HAP-1 (cell line): ENCODE measurements around the gene HOTAIR.
A peak's percentile ranks its signal among the peaks of the same experiment; 100 is the strongest.

Experiments used
- DNase-seq, 2 experiments: peaks; one replicate each; pipeline ENCODE4 v3.0.0-alpha.2; 2016 to 2020; ENCODE audit warnings: low spot score in 2 of 2
- H3K27me3 ChIP-seq: fragments of 250-450 bp; sonication (Bioruptor Pico); 2 replicates; pipeline ENCODE4 v1.5.1; 2020; ENCODE audit warnings: low read depth, mild to moderate bottlenecking, moderate library complexity
- H3K36me3 ChIP-seq: fragments of 250-450 bp; sonication (Bioruptor Pico); replicated peaks from 2 replicates; pipeline ENCODE4 v1.5.1; 2020; ENCODE audit warnings: mild to moderate bottlenecking
- H3K4me1 ChIP-seq: fragments of 250-450 bp; sonication (Bioruptor Pico); 2 replicates; pipeline ENCODE4 v1.5.1; 2020; ENCODE audit warnings: mild to moderate bottlenecking
- H3K4me3 ChIP-seq: fragments of 250-450 bp; sonication (Bioruptor Pico); 2 replicates; pipeline ENCODE4 v1.5.1; 2020; ENCODE audit warnings: mild to moderate bottlenecking, moderate library complexity
- H3K9me3 ChIP-seq: fragments of 250-450 bp; sonication (Bioruptor Pico); 2 replicates; pipeline ENCODE4 v1.5.1; 2020; ENCODE audit warnings: mild to moderate bottlenecking, moderate library complexity
- in situ Hi-C: fragments of 300-500 bp; cut with MboI; formaldehyde crosslinking; loops from 3 replicates; pipeline ENCODE4 v1.14.3; 2020; ENCODE audit warnings: low sequenced_read_pairs, inconsistent platforms, mixed read lengths

Gene HOTAIR

GRCh38 chr12:53990311-53991076, 15.7 kb upstream of the HOTAIR start:
- in situ Hi-C loops: loop anchor here (25.0 kb wide), 1 partner anchor 372 kb away; the partner anchor contains the start of gene GPR84
- H3K27me3 ChIP-seq: 0 out of 2 replicates have a peak, but pooled peaks cover 2% of the 10 kb centered on the region
- H3K36me3 ChIP-seq: no peaks in the 10 kb centered on the region
- peaks cover 21% of the 10 kb centered on the region for H3K4me1 ChIP-seq
- H3K9me3 ChIP-seq: no peaks in the 10 kb centered on the region
- no peak overlapping the region for H3K4me3 ChIP-seq
- DNase-seq: no peak

DNA sequence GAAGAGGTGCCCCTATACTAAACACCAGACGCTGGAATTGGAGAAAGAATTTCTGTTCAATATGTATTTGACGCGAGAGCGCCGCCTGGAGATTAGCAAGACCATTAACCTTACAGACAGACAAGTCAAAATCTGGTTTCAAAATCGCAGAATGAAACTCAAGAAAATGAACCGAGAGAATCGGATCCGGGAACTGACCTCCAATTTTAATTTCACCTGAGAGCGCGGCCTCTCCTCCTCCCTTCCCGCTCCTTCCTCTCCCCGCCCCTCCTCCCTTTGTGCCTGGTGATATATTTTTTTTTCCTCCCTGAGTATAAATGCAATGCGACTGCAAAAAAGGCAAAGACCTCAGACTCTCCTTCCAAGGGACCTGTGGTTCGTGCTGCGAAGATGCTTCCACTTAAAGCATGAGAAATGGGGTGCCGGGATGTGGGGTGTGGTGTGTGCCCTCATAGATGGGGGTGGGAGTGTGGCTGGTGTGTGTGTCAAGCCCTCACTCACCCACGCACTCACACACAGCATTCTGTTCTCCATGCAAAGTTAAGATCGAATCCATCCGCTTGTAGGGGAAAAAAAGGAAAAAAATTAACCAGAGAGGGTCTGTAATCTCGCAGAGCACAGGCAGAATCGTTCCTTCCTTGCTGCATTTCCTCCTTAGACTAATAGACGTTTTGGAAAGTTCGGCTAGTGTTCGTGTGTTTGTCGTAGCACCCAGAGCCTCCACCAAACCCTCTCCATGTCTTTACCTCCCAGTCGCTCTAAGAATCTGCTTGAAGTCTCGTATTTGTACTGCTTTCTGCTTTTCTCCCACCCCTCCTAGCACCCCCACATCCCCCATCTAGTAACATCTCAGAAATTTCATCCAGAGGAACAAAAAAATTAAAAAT, 14.7 kb upstream of the HOTAIR start:
- peaks cover 18% of the 10 kb centered on the region for H3K4me1 ChIP-seq
- peak overlapping the region; percentile 15 for H3K4me3 ChIP-seq
- no peaks in the 10 kb centered on the region for H3K9me3 ChIP-seq
- in situ Hi-C loops: loop anchor here (25.0 kb wide), 1 partner anchor 373 kb away; the partner anchor contains the start of gene GPR84
- no peaks in the 10 kb centered on the region for H3K36me3 ChIP-seq
- peak; percentile 74 to 75 for DNase-seq
- 0 out of 2 replicates have a peak, but pooled peaks cover 2% of the 10 kb centered on the region for H3K27me3 ChIP-seq

DNA sequence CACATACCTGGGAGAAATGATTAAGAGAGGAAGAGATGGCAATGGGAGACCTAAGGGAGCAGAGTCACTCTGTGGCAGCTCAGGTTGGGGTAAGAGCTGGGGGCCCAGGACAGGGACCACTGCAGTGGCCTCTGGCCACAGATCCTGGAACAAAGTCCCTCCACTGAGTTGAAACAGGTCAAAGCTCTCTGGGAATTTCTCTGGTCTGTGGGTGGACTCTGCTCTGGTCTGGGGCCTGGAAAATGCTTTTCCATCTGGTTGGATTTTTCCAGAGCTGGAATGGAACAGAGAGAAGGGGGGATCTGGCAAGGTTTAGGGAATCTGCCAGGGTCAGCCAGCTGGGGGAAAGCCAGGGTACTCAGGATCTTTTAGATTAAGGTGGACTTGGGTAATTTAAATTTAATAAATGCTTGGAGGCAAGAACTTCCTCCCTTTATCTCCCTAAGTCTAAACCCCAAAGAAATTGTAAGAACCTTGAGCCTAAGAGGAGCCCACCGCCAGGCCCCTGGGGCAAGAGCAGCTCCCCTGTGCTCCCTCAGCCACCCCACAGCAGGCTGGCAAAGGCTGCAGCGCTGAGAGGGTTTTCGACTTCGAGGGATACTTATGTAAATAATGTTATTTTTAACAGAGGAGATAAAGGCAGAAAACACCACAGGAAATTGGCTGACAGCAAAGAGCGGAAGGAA, 13.9 kb upstream of the HOTAIR start:
- H3K9me3 ChIP-seq: no peaks in the 10 kb centered on the region
- DNase-seq: no peak
- no peaks in the 10 kb centered on the region for H3K36me3 ChIP-seq
- peaks cover 21% of the 10 kb centered on the region for H3K4me1 ChIP-seq
- no peak overlapping the region; the same call in 1 of the 2 replicates for H3K4me3 ChIP-seq
- 0 out of 2 replicates have a peak, but pooled peaks cover 2% of the 10 kb centered on the region for H3K27me3 ChIP-seq
- in situ Hi-C loops: loop anchor here (25.0 kb wide), 1 partner anchor 374 kb away; the partner anchor contains the start of gene GPR84

- no peak for DNase-seq
- H3K27me3 ChIP-seq: 0 out of 2 replicates have a peak, but pooled peaks cover 2% of the 10 kb centered on the region
- peaks cover 21% of the 10 kb centered on the region for H3K4me1 ChIP-seq
- H3K9me3 ChIP-seq: no peaks in the 10 kb centered on the region
- H3K36me3 ChIP-seq: no peaks in the 10 kb centered on the region
- no peak overlapping the region for H3K4me3 ChIP-seq
- in situ Hi-C loops: loop anchor here (25.0 kb wide), 1 partner anchor 374 kb away; the partner anchor contains the start of gene GPR84
Measured at GRCh38 chr12:53987787-53988230, 13.1 kb upstream of the HOTAIR start.

DNA sequence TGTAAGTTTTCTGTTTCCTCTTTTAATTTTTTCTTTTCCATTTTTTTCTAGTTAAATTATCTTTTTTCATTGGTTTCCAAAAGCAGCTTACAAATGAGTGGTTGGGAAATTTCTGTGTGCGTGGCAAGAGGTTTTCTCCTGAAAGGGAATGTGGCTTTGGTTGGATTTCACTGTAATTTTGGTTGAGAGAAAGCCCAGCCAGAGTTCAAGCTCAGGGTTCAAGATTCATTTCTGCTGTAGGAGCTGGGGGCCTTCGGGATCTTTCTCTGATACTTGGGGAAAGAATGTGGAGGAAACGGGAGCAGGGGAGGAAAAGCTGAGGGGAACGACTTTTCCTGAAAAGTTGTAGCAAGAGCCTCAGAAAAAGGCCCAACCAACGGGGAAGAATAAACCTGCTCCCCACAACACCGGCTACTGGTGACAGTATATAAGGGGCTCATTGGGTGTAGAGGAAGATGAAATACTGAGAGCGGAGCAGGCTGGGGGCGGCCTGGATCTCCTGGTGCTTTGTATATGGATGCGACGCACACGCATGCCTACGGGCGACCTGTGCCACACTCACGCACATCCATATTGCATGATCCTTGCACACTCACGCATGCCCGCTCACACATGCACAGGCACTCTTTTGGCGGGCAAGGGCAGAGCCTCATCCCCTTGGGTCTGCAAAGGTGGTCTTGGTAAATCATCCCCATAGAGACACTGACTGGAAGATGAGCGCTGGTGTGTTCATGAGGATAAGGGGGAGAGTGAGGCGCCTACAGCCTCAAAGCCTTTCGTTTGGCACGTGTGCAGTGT, 12.1 kb upstream of the HOTAIR start:
- H3K4me1 ChIP-seq: peaks cover 21% of the 10 kb centered on the region
- DNase-seq: no peak

DNA sequence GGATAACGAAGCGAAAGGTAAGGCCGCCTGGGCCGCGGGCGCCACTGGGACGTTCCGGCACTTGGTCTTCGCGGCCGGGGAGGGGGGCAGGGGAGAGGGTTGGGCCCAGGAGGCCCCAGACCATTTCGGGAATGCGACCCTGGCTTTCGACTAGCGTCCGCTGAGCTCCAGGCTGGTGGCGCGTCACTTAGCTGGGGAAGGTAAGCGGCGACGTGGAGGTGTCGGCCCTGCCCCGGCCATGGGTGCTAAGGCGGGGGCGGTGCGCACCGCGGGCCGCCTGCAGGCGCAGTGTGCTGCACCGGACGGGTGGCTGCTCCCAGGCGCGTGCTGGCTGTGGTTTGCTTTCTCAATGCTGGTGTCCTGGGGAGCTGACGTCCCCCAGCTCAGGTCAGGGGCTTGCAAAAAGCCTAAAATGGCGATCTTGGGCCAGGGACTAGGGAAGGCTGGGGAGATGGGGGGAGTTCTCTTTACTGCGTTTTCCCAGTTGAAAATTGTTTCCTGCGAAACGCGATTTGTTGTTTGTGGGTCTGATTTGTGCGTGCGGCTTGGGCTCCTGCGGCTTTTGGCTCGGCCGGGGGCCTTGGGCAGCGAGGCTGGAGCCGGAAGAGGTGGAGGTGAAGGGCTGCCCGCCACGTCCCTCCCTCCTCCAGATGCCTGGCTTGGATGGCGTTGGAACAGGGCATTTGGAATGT, 11.4 kb upstream of the HOTAIR start:
- in situ Hi-C loops: loop anchor here (25.0 kb wide), 1 partner anchor 376 kb away; the partner anchor contains the start of gene GPR84
- Histone ChIP-seq H3K9me3 (no peaks in the 10 kb centered on the region), H3K36me3 (no peaks in the 10 kb centered on the region), H3K4me3 (peak overlapping the region; percentile 14), H3K4me1 (peaks cover 21% of the 10 kb centered on the region), H3K27me3 (0 out of 2 replicates have a peak, but pooled peaks cover 2% of the 10 kb centered on the region)
- DNase-seq: no peak

More for the DNA sequence above, 12.1 kb upstream of the HOTAIR start:
- no peaks in the 10 kb centered on the region for H3K9me3 ChIP-seq
- 0 out of 2 replicates have a peak, but pooled peaks cover 2% of the 10 kb centered on the region for H3K27me3 ChIP-seq
- in situ Hi-C loops: loop anchor here (25.0 kb wide), 1 partner anchor 375 kb away; the partner anchor contains the start of gene GPR84
- no peaks in the 10 kb centered on the region for H3K36me3 ChIP-seq
- peak overlapping the region; percentile 14 for H3K4me3 ChIP-seq

DNA sequence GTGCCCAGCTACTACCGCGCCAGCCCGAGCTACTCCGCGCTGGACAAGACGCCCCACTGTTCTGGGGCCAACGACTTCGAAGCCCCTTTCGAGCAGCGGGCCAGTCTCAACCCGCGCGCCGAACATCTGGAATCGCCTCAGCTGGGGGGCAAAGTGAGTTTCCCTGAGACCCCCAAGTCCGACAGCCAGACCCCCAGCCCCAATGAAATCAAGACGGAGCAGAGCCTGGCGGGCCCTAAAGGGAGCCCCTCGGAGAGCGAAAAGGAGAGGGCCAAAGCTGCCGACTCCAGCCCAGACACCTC, 10.9 kb upstream of the HOTAIR start:
- 0 out of 2 replicates have a peak, but pooled peaks cover 2% of the 10 kb centered on the region for H3K27me3 ChIP-seq
- peaks cover 21% of the 10 kb centered on the region for H3K4me1 ChIP-seq
- no peak for DNase-seq
- H3K9me3 ChIP-seq: no peaks in the 10 kb centered on the region
- H3K4me3 ChIP-seq: peak overlapping the region; percentile 14
- H3K36me3 ChIP-seq: no peaks in the 10 kb centered on the region
- in situ Hi-C loops: loop anchor here (25.0 kb wide), 1 partner anchor 377 kb away; the partner anchor contains the start of gene GPR84

- 0 out of 2 replicates have a peak, but pooled peaks cover 2% of the 10 kb centered on the region for H3K27me3 ChIP-seq
- DNase-seq: peak; percentile 90 to 96
- H3K36me3 ChIP-seq: no peaks in the 10 kb centered on the region
- peak within 1 kb of the TSS; percentile 18 for H3K4me3 ChIP-seq
- H3K9me3 ChIP-seq: no peaks in the 10 kb centered on the region
- H3K4me1 ChIP-seq: peaks cover 21% of the 10 kb centered on the region
- in situ Hi-C loops: loop anchor here (25.0 kb wide), 1 partner anchor 377 kb away; the partner anchor contains the start of gene GPR84
Measured at GRCh38 chr12:53984901-53985691, 10.3 kb upstream of the HOTAIR start, which contains the start of gene HOXC10. HOXC10 (plus strand) TSS chr12:53985146; CDS start chr12:53985260, 114 bp downstream.

GRCh38 chr12:53983950-53984572, 9.3 kb upstream of the HOTAIR start:
- Histone ChIP-seq H3K9me3 (no peaks in the 10 kb centered on the region), H3K27me3 (no peaks in the 10 kb centered on the region), H3K4me3 (no peak overlapping the region), H3K4me1 (peaks cover 22% of the 10 kb centered on the region), H3K36me3 (no peaks in the 10 kb centered on the region)
- in situ Hi-C loops: loop anchor here (25.0 kb wide), 1 partner anchor 378 kb away; the partner anchor contains the start of gene GPR84
- no peak for DNase-seq

- DNase-seq: no peak
- in situ Hi-C loops: loop anchor here (25.0 kb wide), 1 partner anchor 379 kb away; the partner anchor contains the start of gene GPR84
- H3K27me3 ChIP-seq: no peaks in the 10 kb centered on the region
- no peak overlapping the region for H3K4me3 ChIP-seq
- H3K4me1 ChIP-seq: peaks cover 22% of the 10 kb centered on the region
- H3K36me3 ChIP-seq: no peaks in the 10 kb centered on the region
- no peaks in the 10 kb centered on the region for H3K9me3 ChIP-seq
Measured at GRCh38 chr12:53983568-53983949, 8.8 kb upstream of the HOTAIR start.
